Epithelial cell of esophagus (primary cell): ENCODE data around the gene SIAH1.

Source experiments
- DNase-seq: peaks from one replicate; pipeline ENCODE4 v3.0.0; 2010; ENCODE audit warnings: low read depth
- H3K4me3 ChIP-seq: 2 replicates; pipeline ENCODE4 v1.5.1; 2011; ENCODE audit warnings: mild to moderate bottlenecking, low read length, control low read depth
- TF ChIP-seq, protein P1 (sequence below): IDR thresholded peaks from 2 replicates; pipeline ENCODE4 v1.5.1; 2011; ENCODE audit warnings: low read depth, mild to moderate bottlenecking, low read length, control low read depth, inconsistent platforms; ENCODE audit not compliant: insufficient read depth; ENCODE audit errors: missing control alignments

The SIAH1 gene

DNA sequence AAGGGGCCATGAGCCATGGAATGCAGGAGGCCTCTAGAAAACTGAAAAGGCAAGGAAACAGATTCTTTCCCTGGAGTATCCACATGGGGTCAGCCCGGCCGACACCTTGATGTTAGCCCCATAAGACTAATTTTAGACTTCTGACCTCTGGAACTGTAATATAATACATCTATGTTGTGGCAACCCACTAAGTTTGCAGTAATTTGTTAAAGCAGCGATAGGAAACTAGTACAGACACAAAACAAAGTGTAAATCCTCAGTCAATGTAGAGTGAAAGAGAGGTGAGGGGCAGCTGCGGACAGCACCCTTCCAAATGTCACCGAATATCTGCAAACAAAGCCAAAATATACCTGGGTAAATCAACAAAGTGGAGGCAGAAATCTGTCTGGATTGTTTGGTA is 7.2 kb upstream of the SIAH1 start:
- no peak overlapping the region for H3K4me3 ChIP-seq

DNA sequence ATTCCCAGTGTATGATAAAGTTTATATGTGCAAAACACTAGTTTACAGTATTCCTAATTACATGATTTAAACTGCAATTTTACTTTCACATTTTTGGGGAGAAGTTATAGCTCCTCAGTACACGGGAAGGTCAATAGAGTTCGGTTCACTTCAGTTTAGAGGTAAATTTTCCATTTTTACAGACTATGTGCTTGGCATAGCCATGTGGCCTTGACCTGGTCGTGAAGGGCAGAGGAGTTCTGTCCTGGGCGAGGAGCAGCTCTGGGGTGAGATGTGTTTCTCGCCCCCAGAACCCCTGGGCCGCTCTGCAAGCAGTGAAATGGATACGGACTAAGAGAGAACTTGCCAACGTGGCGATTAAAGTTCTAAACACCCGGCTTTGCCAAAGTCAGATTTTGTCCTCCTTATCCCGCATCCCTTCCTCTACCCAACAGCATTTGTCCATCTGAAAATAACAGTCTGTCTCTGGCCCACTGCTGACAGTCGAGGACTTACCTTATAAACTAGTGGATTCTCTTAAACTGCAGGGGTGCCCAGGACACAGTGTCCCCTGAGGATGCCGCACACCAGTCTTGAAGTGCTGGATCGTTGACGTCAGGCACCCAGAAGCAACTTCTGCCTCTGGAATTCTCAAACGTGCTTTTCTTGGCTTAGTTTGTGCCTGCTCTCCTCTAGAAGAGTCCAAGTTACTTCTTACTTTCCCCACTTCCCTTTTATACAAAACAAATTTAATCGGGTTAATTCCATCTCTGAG is 1.5 kb upstream of the SIAH1 start:
- TF ChIP-seq, protein P1, sequence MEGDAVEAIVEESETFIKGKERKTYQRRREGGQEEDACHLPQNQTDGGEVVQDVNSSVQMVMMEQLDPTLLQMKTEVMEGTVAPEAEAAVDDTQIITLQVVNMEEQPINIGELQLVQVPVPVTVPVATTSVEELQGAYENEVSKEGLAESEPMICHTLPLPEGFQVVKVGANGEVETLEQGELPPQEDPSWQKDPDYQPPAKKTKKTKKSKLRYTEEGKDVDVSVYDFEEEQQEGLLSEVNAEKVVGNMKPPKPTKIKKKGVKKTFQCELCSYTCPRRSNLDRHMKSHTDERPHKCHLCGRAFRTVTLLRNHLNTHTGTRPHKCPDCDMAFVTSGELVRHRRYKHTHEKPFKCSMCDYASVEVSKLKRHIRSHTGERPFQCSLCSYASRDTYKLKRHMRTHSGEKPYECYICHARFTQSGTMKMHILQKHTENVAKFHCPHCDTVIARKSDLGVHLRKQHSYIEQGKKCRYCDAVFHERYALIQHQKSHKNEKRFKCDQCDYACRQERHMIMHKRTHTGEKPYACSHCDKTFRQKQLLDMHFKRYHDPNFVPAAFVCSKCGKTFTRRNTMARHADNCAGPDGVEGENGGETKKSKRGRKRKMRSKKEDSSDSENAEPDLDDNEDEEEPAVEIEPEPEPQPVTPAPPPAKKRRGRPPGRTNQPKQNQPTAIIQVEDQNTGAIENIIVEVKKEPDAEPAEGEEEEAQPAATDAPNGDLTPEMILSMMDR, result no peak
- no peak for DNase-seq
- H3K4me3 ChIP-seq, result no peak overlapping the region

More for the DNA sequence above, 7.2 kb upstream of the SIAH1 start:
- no peak for DNase-seq
- TF ChIP-seq, protein P1, result no peak

DNA sequence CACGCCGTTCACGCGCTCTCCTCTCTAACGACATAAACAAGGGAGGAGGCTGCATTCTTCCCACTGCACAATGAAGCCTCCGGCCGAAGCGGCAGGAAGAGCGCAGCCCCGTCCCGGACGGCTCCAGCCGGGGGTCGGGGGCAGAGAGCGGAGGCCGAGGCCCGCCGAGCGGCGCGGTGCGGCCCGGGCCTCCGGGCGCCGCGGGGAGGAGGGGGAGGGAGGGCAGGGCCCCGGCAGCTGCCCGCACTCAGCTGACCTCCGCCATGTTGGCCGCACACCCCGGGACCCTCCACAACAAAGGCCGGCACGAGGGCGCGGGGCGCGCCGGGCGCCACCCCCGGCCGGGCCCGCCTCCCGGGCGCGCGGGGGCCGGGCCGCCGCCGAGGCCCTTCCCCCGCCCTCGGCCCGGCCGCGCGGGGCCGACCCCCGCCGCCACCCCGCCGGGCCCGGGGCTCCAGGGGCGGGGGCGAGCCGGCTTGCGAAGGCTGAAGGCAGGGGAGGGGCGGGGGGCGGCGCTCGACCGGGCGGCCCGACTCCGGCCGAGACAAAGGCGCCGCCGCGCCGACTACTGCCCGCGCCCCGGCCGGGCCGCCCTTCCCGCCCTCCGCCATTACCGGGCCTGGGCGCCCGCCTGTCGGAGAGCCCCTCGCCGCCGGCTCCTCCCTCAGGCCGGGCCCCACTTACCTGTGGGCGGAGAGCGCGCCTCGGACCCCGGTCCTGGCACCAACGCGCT is 527 bp downstream of the SIAH1 start:
- peak overlapping the region; percentile 93 for H3K4me3 ChIP-seq
- TF ChIP-seq, protein P1, result no peak
- no peak for DNase-seq

DNA sequence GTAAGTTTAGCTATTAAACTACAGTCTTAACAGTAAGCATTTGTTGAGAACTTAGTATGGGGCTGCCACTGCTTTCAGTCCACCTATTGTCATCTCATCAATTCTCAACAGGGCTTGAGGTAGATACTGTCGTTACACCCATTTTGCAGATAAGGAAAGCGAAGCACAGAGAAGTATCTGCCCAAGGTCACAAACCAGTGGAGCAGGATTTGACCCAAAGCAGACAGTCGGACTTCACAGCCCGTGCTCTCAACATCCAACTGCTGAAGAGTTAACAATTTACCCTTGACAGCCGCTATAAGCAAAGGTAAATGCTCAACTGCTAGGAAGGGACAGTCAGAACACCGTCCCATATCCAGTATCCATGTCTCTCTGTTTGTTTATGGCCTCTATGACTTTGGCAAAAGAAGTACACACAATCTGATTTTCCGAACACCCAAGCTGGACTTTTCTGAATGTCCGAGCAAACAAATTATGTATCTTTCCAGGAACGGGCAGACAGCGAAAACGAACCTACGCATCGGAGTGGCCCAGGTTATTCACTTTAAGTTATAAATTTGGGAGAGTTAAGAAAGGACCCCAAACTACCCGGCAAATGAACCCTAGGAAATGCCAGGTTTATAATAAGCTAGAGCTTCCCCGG is 1.2 kb downstream of the SIAH1 start:
- H3K4me3 ChIP-seq, result peak overlapping the region; percentile 93
- peak; percentile 36 for DNase-seq
- TF ChIP-seq, protein P1, result no peak

DNA sequence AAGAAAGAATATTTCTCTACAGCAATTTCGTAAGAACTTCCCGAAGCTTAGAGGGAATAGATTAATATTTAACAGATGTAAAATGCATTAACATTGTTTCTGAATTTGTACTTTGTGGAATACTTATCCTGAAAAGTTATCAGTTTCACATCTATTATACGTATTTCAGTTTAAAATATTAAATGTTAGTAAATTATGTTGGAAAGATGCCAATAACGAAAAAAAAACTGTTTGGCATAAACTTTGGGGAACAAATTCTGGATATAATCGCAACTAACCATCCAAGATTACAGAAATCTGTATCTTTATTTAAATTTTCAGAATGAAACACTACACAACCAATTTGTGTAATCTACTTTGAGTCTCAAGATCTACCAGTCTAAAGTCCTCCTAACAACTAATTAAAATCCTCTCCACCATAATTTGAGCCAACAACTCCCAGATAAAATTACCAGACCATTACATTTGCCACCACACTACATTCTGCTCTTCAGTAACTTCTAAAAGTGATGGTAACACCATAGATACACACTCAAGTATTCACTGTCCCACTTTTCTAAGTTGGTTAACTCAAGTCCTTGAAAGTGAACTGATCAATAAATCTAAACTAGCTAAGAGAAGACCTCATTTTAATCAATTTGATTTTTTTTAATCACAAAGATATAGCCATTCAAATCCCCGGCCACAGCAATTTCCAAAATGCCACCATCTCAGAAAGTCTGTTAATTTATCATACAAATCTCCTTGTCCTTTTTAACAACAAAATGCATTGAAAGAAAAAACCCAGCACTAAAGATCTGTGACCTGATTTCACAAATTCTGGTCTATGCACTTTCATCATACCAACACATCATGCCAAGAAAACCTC is 2.0 kb downstream of the SIAH1 start:
- peak overlapping the region; percentile 93 for H3K4me3 ChIP-seq
- DNase-seq, result no peak
- TF ChIP-seq, protein P1, result no peak

DNA sequence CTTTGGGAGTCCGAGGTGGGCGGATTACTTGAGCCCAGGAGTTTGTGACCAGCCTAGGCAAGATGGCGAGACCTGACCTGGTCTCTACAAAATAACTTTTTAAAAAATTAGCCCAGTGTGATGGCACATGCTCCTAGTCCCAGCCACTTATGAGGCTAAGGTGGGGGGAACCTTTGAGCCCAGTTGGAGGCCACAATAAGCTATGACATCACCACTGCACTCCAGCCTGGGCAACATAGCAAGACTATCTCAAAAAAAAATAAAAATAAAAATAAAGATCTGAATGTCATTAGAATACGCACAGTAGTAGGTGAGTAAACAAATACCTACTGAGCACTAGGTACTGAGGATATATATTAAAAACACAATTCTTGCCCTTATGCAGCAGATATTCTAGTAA is 3.1 kb downstream of the SIAH1 start:
- no peak for DNase-seq
- H3K4me3 ChIP-seq, result no peak overlapping the region
- TF ChIP-seq, protein P1, result no peak
